HFF-Myc (cell line): ENCODE results near the gene KIAA1210.

ENCODE experiments used
- DNase-seq: peaks from one replicate; pipeline ENCODE4 v3.0.0-alpha.2; 2011; ENCODE audit warnings: low read depth; ENCODE audit errors: extremely low read depth
- H3K4me3 ChIP-seq: replicated peaks from 2 replicates; pipeline ENCODE4 v1.5.1; 2011; ENCODE audit warnings: low read depth, mild to moderate bottlenecking, control low read depth, low read length
- CTCF ChIP-seq: IDR thresholded peaks from 2 replicates; pipeline ENCODE4 v1.5.1; 2012; ENCODE audit warnings: mild to moderate bottlenecking, low read depth, low read length, control low read depth; ENCODE audit errors: missing control alignments

KIAA1210 gene

GRCh38 chrX:119151051-119151380 lies 23.4 kb upstream of the KIAA1210 start:
- no peak for TF ChIP-seq CTCF
- DNase-seq = no peak
- no peak overlapping the region for H3K4me3 ChIP-seq

GRCh38 chrX:119150163-119151050 lies 22.8 kb upstream of the KIAA1210 start:
- no peak for TF ChIP-seq CTCF
- no peak overlapping the region for H3K4me3 ChIP-seq
- no peak for DNase-seq

- no peak for TF ChIP-seq CTCF
- no peak overlapping the region for H3K4me3 ChIP-seq
- DNase-seq = no peak
These were observed 19.9 kb upstream of the KIAA1210 start for GRCh38 chrX:119147486-119147885.

- DNase-seq = no peak
- no peak overlapping the region for H3K4me3 ChIP-seq
- TF ChIP-seq CTCF = peak; percentile 63
These were observed 17.6 kb upstream of the KIAA1210 start for GRCh38 chrX:119145241-119145653.

- no peak for DNase-seq
- no peak overlapping the region for H3K4me3 ChIP-seq
- TF ChIP-seq CTCF = no peak
These were observed 6.9 kb upstream of the KIAA1210 start for GRCh38 chrX:119134466-119134865.

GRCh38 chrX:119132961-119133360 lies 5.3 kb upstream of the KIAA1210 start:
- no peak for DNase-seq
- TF ChIP-seq CTCF = no peak
- no peak overlapping the region for H3K4me3 ChIP-seq
